Kidney (tissue), 14 donors: Measurements from ENCODE around the gene SLCO3A1. TPM values are rescaled to one million over a fixed set of nuclear protein-coding genes. Genes with fewer than 3 reads are reported as not detected.

ENCODE experiments used
- DNase-seq, 5 donors: peaks; one replicate each; pipeline ENCODE4 v3.0.0-alpha.2; 2013 to 2020
- FAIRE-seq: peaks from 2 replicates; lab custom pipeline; 2012; peaks lifted over from hg19 to GRCh38; lab: Jason Lieb, UNC
- H3K27ac ChIP-seq, 2 donors: one replicate each; pipeline ENCODE4 v1.7.0; 2013; ENCODE audit warnings: low read depth in 2 of 2, low read length in 2 of 2, inconsistent platforms in 1 of 2
- H3K27me3 ChIP-seq: one replicate; pipeline ENCODE4 v1.7.1; 2013; ENCODE audit warnings: low read length, inconsistent platforms; ENCODE audit not compliant: control insufficient read depth, insufficient read depth
- H3K36me3 ChIP-seq, 3 donors: one replicate each; pipeline versions ENCODE4 v1.7.0 to v1.7.1; 2013; ENCODE audit warnings: low read length in 3 of 3, control low read depth in 1 of 3, inconsistent platforms in 1 of 3; ENCODE audit not compliant: insufficient read depth in 3 of 3, control insufficient read depth in 2 of 3
- H3K4me1 ChIP-seq, 3 donors: one replicate each; pipeline versions ENCODE4 v1.7.0 to v1.7.1; 2013; ENCODE audit warnings: low read length in 3 of 3, inconsistent platforms in 1 of 3, low read depth in 1 of 3; ENCODE audit not compliant: control insufficient read depth in 2 of 3, insufficient read depth in 2 of 3
- H3K4me3 ChIP-seq, 3 donors: one replicate each; pipeline versions ENCODE4 v1.7.0 to v1.8.1; 2013; ENCODE audit warnings: low read length in 3 of 3, control low read depth in 1 of 3, inconsistent platforms in 1 of 3
- H3K9ac ChIP-seq, 3 donors: one replicate each; pipeline versions ENCODE4 v1.7.0 to v1.7.1; 2013; ENCODE audit warnings: low read length in 3 of 3, control low read depth in 1 of 3, inconsistent platforms in 1 of 3
- H3K9me3 ChIP-seq, 3 donors: one replicate each; pipeline versions ENCODE4 v1.7.0 to v1.7.1; 2013; ENCODE audit warnings: low read length in 3 of 3, control low read depth in 1 of 3, inconsistent platforms in 1 of 3; ENCODE audit not compliant: control insufficient read depth in 2 of 3, insufficient read depth in 1 of 3
- CTCF ChIP-seq: IDR thresholded peaks from 3 replicates; pipeline ENCODE4 v1.5.1; 2012; ENCODE audit warnings: mild to moderate bottlenecking, moderate library complexity, borderline replicate concordance; ENCODE audit not compliant: insufficient read depth; ENCODE audit errors: extremely low read depth
- intact Hi-C: fragments of 100-400 bp; cut with DNase I; formaldehyde crosslinking; loops from one replicate; pipeline ENCODE4 v1.11.1; 2022
- polyA plus RNA-seq: library from polyadenylated mRNA; stranded (reverse); fragments of 350-450 nt; fragmentation: Illumina TruSeq; extraction: RNeasy Lipid Tissue Mini Kit (QIAGEN cat#74804); gene quantifications from one replicate; pipeline ENCODE4 v1.2.3, GENCODE V29; 2014; ENCODE audit warnings: low read depth, low replicate concordance; ENCODE audit not compliant: insufficient read depth
- total RNA-seq: library from RNA; stranded (reverse); fragmentation: NEBNext Ultra II Directional; extraction: Animal tissue kit (Norgen Biotek cat#: 25700); gene quantifications from one replicate; pipeline ENCODE4 v1.2.1, GENCODE V29; 2021
- donor health status: control.
- donor health status: control.
- donor health status: control.
- donor health status: control.
- donor health status: control.
- donor health status: DM: yes; HTN: yes; CAD: no.
- donor health status: Normal renal cell carcinoma (clear cell type).

Gene SLCO3A1
- total and polyA plus RNA-seq, 2 donors from 2014 or later: 12.8 to 59.4 TPM

- no peak for TF ChIP-seq CTCF
- Histone ChIP-seq H3K36me3 (no peaks in the 10 kb centered on the region), H3K27ac (no peak overlapping the region), H3K9ac (no peak overlapping the region), H3K4me3 (no peak overlapping the region), H3K9me3 (no peaks in the 10 kb centered on the region), H3K4me1 (peaks cover 0 to 4% (median 4%) of the 10 kb centered on the region in 3 donors), H3K27me3 (no peaks in the 10 kb centered on the region)
- FAIRE-seq (no peak), DNase-seq (no peak)
- intact Hi-C loops: no loop called here
These were observed 18.3 kb downstream of the SLCO3A1 start for GRCh38 chr15:91871837-91872236.

GRCh38 chr15:91872356-91873137 is 19.0 kb downstream of the SLCO3A1 start:
- FAIRE-seq: no peak

GRCh38 chr15:91873138-91873536 is 19.6 kb downstream of the SLCO3A1 start:
- H3K4me3 ChIP-seq: no peak overlapping the region
- no peaks in the 10 kb centered on the region for H3K9me3 ChIP-seq
- no peaks in the 10 kb centered on the region for H3K27me3 ChIP-seq
- no peak overlapping the region for H3K9ac ChIP-seq
- intact Hi-C loops: no loop called here
- no peak overlapping the region for H3K27ac ChIP-seq
- FAIRE-seq (no peak), DNase-seq (no peak)
- no peaks in the 10 kb centered on the region for H3K36me3 ChIP-seq
- no peak for TF ChIP-seq CTCF
- H3K4me1 ChIP-seq: no peaks in the 10 kb centered on the region

More at GRCh38 chr15:91872356-91873137, 19.0 kb downstream of the SLCO3A1 start:
- Histone ChIP-seq H3K9me3 (no peaks in the 10 kb centered on the region), H3K9ac (no peak overlapping the region), H3K27me3 (no peaks in the 10 kb centered on the region), H3K36me3 (no peaks in the 10 kb centered on the region), H3K4me1 (no peaks in the 10 kb centered on the region), H3K4me3 (no peak overlapping the region), H3K27ac (no peak overlapping the region)
- DNase-seq: peak in 2 of 5 donors; percentile 15 to 32
- intact Hi-C loops: no loop called here
- TF ChIP-seq CTCF: no peak
